ENCODE data around the gene ORC3.

Gene ORC3

GRCh38 chr6:87572021-87572420 lies 17.9 kb upstream of the ORC3 start:
- H3K9ac ChIP-seq (ENCODE audit: low read length): no peak overlapping the region
- no peaks in the 10 kb centered on the region for H3K9me3 ChIP-seq (ENCODE audit: low read length)
- H3K36me3 ChIP-seq (ENCODE audit: insufficient read depth, low read length): peaks cover 3% of the 10 kb centered on the region
- H3K4me1 ChIP-seq (ENCODE audit: insufficient read depth, low read length): peaks cover 27% of the 10 kb centered on the region
- H3K27ac ChIP-seq (ENCODE audit: low read depth, low read length): no peak overlapping the region
- H3K27me3 ChIP-seq (ENCODE audit: control insufficient read depth in 1 of 2, insufficient read depth in 2 of 2, low read length in 2 of 2): no peaks in the 10 kb centered on the region
- no peak overlapping the region for H3K4me3 ChIP-seq (ENCODE audit: low read depth in 1 of 2, low read length in 2 of 2)

- Histone ChIP-seq H3K27ac (ENCODE audit: low read depth, low read length) (no peak overlapping the region), H3K9me3 (ENCODE audit: low read length) (no peaks in the 10 kb centered on the region)
Measured at GRCh38 chr6:87572883-87573282, 17.1 kb upstream of the ORC3 start.

DNA sequence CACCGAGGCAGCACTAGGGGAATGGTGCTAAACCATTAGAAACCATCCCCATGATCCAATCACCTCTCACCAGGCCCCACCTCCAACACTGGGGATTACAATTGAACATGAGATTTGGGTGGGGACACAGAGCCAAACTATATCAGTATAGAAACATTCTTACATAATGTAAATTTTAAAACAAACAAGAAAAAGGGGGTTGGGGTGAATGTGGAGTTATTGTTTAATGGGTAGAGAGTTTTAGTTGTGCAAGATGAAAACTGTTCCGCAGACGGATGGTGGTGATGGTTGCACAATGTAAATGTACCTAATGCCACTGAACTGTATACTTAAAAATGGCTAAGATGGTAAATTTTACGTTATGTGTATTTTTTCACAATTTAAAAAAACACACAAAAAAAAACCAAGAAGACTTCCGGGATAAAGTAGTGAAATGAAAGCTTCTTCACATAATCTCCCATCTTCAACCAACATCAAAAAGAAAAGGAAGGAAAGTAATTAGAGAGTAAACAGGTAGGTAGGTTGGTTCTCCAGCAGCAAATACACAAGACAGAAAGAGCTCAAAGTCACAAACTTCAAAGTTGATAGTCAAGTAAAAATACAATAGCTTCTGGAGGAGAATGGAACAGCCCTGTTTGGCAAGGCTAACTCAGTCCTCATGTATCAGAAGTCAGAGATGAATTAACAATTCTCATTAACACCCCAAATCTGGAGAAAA lies 16.5 kb upstream of the ORC3 start:
- peaks cover 3% of the 10 kb centered on the region for H3K36me3 ChIP-seq (ENCODE audit: insufficient read depth, low read length)
- H3K9ac ChIP-seq (ENCODE audit: low read length): no peak overlapping the region
- no peak overlapping the region for H3K4me3 ChIP-seq (ENCODE audit: low read depth in 1 of 2, low read length in 2 of 2)
- no peak overlapping the region for H3K27ac ChIP-seq (ENCODE audit: low read depth, low read length)
- H3K27me3 ChIP-seq (ENCODE audit: control insufficient read depth in 1 of 2, insufficient read depth in 2 of 2, low read length in 2 of 2): no peaks in the 10 kb centered on the region
- no peaks in the 10 kb centered on the region for H3K9me3 ChIP-seq (ENCODE audit: low read length)
- peaks cover 27% of the 10 kb centered on the region for H3K4me1 ChIP-seq (ENCODE audit: insufficient read depth, low read length)

More at GRCh38 chr6:87572883-87573282, 17.1 kb upstream of the ORC3 start:
- no peaks in the 10 kb centered on the region for H3K27me3 ChIP-seq (ENCODE audit: control insufficient read depth in 1 of 2, insufficient read depth in 2 of 2, low read length in 2 of 2)
- H3K4me3 ChIP-seq (ENCODE audit: low read depth in 1 of 2, low read length in 2 of 2): no peak overlapping the region
- peaks cover 3% of the 10 kb centered on the region for H3K36me3 ChIP-seq (ENCODE audit: insufficient read depth, low read length)
- no peak overlapping the region for H3K9ac ChIP-seq (ENCODE audit: low read length)
- peaks cover 27% of the 10 kb centered on the region for H3K4me1 ChIP-seq (ENCODE audit: insufficient read depth, low read length)

DNA sequence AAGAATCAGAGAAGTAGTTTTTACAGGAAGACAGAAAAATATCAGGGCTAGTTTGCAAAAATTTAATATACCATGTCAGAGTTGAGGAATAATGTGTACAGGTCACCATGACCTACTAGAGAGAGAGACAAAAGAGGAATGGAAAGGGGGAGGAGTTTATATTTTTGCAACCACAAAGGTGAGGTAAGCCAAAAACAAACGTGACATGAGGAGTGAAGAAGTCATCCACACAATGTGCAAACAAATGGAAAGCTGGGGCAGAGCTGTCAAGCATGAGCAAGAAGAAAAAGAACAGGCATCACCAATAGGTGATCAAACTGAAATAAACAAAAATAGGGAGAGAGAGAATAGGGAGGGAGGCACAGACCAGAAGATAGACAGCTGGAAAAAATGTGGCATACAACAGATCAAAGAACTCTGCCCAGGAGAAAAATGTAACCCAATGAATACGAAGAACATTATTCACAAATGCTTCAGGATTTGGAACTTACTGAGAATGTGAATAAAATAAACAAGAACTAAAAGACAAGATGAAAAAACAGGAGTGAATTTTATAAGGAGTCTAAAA lies 15.6 kb upstream of the ORC3 start:
- Histone ChIP-seq H3K36me3 (ENCODE audit: insufficient read depth, low read length) (no peaks in the 10 kb centered on the region), H3K27ac (ENCODE audit: low read depth, low read length) (no peak overlapping the region), H3K9me3 (ENCODE audit: low read length) (no peaks in the 10 kb centered on the region), H3K27me3 (ENCODE audit: control insufficient read depth in 1 of 2, insufficient read depth in 2 of 2, low read length in 2 of 2) (no peaks in the 10 kb centered on the region), H3K4me3 (ENCODE audit: low read depth in 1 of 2, low read length in 2 of 2) (no peak overlapping the region), H3K4me1 (ENCODE audit: insufficient read depth, low read length) (peaks cover 27% of the 10 kb centered on the region), H3K9ac (ENCODE audit: low read length) (no peak overlapping the region)

DNA sequence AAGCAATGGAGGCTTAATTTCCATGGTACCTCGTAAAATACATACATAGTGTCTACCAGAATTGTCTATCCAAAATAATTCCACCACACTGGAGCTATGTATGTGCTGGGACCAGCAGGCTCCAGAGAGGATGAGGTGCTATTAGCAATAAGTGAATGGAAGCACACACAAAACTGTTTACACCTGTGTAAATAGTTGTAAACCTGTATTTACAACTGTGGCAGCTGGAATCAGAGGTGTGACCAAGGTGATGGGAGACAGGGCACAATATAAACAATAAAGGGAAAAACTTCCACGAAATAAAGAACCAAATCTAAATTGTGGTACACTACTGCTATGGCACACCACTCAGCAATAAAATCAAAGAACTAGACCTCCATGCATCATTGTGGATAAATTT lies 14.5 kb upstream of the ORC3 start:
- no peak overlapping the region for H3K4me3 ChIP-seq (ENCODE audit: low read depth in 1 of 2, low read length in 2 of 2)
- peaks cover 27% of the 10 kb centered on the region for H3K4me1 ChIP-seq (ENCODE audit: insufficient read depth, low read length)
- H3K27ac ChIP-seq (ENCODE audit: low read depth, low read length): no peak overlapping the region
- no peaks in the 10 kb centered on the region for H3K27me3 ChIP-seq (ENCODE audit: control insufficient read depth in 1 of 2, insufficient read depth in 2 of 2, low read length in 2 of 2)
- no peaks in the 10 kb centered on the region for H3K9me3 ChIP-seq (ENCODE audit: low read length)
- no peaks in the 10 kb centered on the region for H3K36me3 ChIP-seq (ENCODE audit: insufficient read depth, low read length)
- no peak overlapping the region for H3K9ac ChIP-seq (ENCODE audit: low read length)

GRCh38 chr6:87583822-87584221 lies 6.1 kb upstream of the ORC3 start:
- Histone ChIP-seq H3K9me3 (ENCODE audit: low read length) (no peaks in the 10 kb centered on the region), H3K27ac (ENCODE audit: low read depth, low read length) (no peak overlapping the region), H3K27me3 (ENCODE audit: control insufficient read depth in 1 of 2, insufficient read depth in 2 of 2, low read length in 2 of 2) (no peaks in the 10 kb centered on the region), H3K36me3 (ENCODE audit: insufficient read depth, low read length) (peaks cover 16% of the 10 kb centered on the region), H3K4me3 (ENCODE audit: low read depth in 1 of 2, low read length in 2 of 2) (no peak overlapping the region), H3K9ac (ENCODE audit: low read length) (no peak overlapping the region), H3K4me1 (ENCODE audit: insufficient read depth, low read length) (peaks cover 20% of the 10 kb centered on the region)

DNA sequence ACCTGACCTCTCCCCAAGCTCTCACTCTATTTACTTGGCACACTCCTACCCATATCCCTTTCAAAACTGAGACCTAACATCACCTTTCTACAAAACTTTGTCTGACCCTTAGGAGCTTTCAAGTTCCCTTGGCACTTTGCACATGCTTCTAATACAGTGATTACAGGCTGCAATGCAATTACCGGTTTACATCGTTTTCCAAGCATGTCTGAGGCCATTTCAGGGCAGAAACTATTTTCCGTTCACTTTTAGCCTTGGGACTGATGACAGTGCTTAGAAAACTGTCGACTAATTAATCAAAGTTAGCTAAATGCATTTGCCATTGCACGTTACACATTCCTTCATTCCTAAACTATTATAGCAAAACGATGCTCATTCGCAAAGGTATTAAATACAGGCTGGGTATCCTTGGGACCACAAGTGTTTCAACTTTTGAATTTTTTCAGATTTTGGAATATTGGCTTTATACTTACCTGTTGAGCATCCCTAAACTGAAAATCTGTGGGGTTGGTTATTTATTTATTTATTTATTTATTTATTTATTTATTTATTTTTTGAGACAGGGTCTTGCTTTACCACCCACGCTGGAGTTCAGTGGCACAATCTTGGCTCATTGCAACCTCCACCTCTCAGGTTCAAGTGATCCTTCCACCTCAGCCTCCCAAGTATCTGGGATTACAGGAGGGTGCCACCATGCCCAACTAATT lies 3.4 kb upstream of the ORC3 start:
- Histone ChIP-seq H3K36me3 (ENCODE audit: insufficient read depth, low read length) (peaks cover 9% of the 10 kb centered on the region), H3K9me3 (ENCODE audit: low read length) (no peaks in the 10 kb centered on the region), H3K27ac (ENCODE audit: low read depth, low read length) (no peak overlapping the region), H3K4me1 (ENCODE audit: insufficient read depth, low read length) (peaks cover 33% of the 10 kb centered on the region), H3K27me3 (ENCODE audit: control insufficient read depth in 1 of 2, insufficient read depth in 2 of 2, low read length in 2 of 2) (no peaks in the 10 kb centered on the region), H3K4me3 (ENCODE audit: low read depth in 1 of 2, low read length in 2 of 2) (no peak overlapping the region), H3K9ac (ENCODE audit: low read length) (no peak overlapping the region)

- H3K9ac ChIP-seq (ENCODE audit: low read length): peak overlapping the region; percentile 84
- H3K36me3 ChIP-seq (ENCODE audit: insufficient read depth, low read length): no peaks in the 10 kb centered on the region
- no peaks in the 10 kb centered on the region for H3K27me3 ChIP-seq (ENCODE audit: control insufficient read depth in 1 of 2, insufficient read depth in 2 of 2, low read length in 2 of 2)
- H3K27ac ChIP-seq (ENCODE audit: low read depth, low read length): no peak overlapping the region
- H3K4me3 ChIP-seq (ENCODE audit: low read depth in 1 of 2, low read length in 2 of 2): peak overlapping the region; percentile 96 to 100
- no peaks in the 10 kb centered on the region for H3K9me3 ChIP-seq (ENCODE audit: low read length)
- peaks cover 33% of the 10 kb centered on the region for H3K4me1 ChIP-seq (ENCODE audit: insufficient read depth, low read length)
Measured at GRCh38 chr6:87588756-87589407, 1.1 kb upstream of the ORC3 start.

DNA sequence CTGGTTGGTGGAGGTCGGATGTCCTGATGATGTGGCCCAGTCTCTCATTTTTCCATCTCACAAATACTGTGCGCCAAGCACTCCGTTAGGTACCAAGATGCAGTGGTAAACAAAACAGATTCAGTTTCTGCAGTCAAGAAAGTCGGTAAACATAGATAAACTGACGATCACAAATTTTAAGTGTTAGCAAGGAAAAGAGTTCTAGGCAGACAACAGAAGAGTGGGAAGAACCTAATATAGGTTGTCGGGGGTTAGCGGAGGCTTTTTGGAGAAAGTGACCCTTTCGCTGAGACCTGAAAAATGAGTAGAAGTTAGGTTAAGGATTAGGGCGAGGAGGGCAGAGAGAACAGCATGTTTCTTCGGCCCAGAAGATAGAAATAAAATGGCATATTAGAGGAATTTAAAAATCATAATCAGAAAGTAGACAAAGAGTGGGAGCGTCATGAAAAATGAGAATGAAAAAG lies 514 bp downstream of the ORC3 start:
- Histone ChIP-seq H3K27ac (ENCODE audit: low read depth, low read length) (peak overlapping the region; percentile 81), H3K4me1 (ENCODE audit: insufficient read depth, low read length) (peaks cover 33% of the 10 kb centered on the region)

GRCh38 chr6:87590990-87591389 lies 1.1 kb downstream of the ORC3 start:
- Histone ChIP-seq H3K4me1 (ENCODE audit: insufficient read depth, low read length) (peaks cover 33% of the 10 kb centered on the region), H3K4me3 (ENCODE audit: low read depth in 1 of 2, low read length in 2 of 2) (peak overlapping the region; percentile 96 to 100), H3K27ac (ENCODE audit: low read depth, low read length) (no peak overlapping the region), H3K9ac (ENCODE audit: low read length) (no peak overlapping the region), H3K36me3 (ENCODE audit: insufficient read depth, low read length) (peaks cover 8% of the 10 kb centered on the region), H3K9me3 (ENCODE audit: low read length) (no peaks in the 10 kb centered on the region), H3K27me3 (ENCODE audit: control insufficient read depth in 1 of 2, insufficient read depth in 2 of 2, low read length in 2 of 2) (no peaks in the 10 kb centered on the region)

More for the DNA sequence above, 514 bp downstream of the ORC3 start:
- Histone ChIP-seq H3K27me3 (ENCODE audit: control insufficient read depth in 1 of 2, insufficient read depth in 2 of 2, low read length in 2 of 2) (no peaks in the 10 kb centered on the region), H3K9me3 (ENCODE audit: low read length) (no peaks in the 10 kb centered on the region), H3K9ac (ENCODE audit: low read length) (peak overlapping the region; percentile 84), H3K4me3 (ENCODE audit: low read depth in 1 of 2, low read length in 2 of 2) (peak overlapping the region; percentile 96 to 100), H3K36me3 (ENCODE audit: insufficient read depth, low read length) (peaks cover 6% of the 10 kb centered on the region)

- Histone ChIP-seq H3K36me3 (ENCODE audit: insufficient read depth, low read length) (peaks cover 5% of the 10 kb centered on the region), H3K9me3 (ENCODE audit: low read length) (no peaks in the 10 kb centered on the region), H3K4me3 (ENCODE audit: low read depth in 1 of 2, low read length in 2 of 2) (no peak overlapping the region), H3K27ac (ENCODE audit: low read depth, low read length) (no peak overlapping the region), H3K4me1 (ENCODE audit: insufficient read depth, low read length) (no peaks in the 10 kb centered on the region), H3K27me3 (ENCODE audit: control insufficient read depth in 1 of 2, insufficient read depth in 2 of 2, low read length in 2 of 2) (no peaks in the 10 kb centered on the region), H3K9ac (ENCODE audit: low read length) (no peak overlapping the region)
Measured at GRCh38 chr6:87600576-87600975, 10.6 kb downstream of the ORC3 start.
